ENCODE results near the gene DNAH11. TPM values are rescaled to one million over a fixed set of nuclear protein-coding genes. Genes with fewer than 3 reads are reported as not detected.

The DNAH11 gene
- total RNA-seq, 2 donors from 2014 or later, result 1.6 to 13.3 TPM

GRCh38 chr7:21543528-21544302 lies 876 bp downstream of the DNAH11 start:
- no peaks in the 10 kb centered on the region for H3K36me3 ChIP-seq
- WGBS, result 7% methylated on average over 31 of the region's 31 CpGs
- TF ChIP-seq CTCF (IDR thresholded peaks at IDR 0.05), result no peak
- no peak for TF ChIP-seq POLR2AphosphoS5 (IDR thresholded peaks at IDR 0.05)
- no peak for TF ChIP-seq POLR2A (IDR thresholded peaks at IDR 0.05)
- peak overlapping the region; percentile 42 to 48 for H3K4me3 ChIP-seq
- intact Hi-C loops (cut with DNase I), result no loop called here
- H3K4me1 ChIP-seq (replicated peaks), result no peaks in the 10 kb centered on the region
- no peak for DNase-seq (ENCODE audit: low spot score)
- H3K9me3 ChIP-seq, result no peaks in the 10 kb centered on the region
- H3K27me3 ChIP-seq (replicated peaks; ENCODE audit: insufficient read depth), result no peaks in the 10 kb centered on the region
- no peak overlapping the region for H3K27ac ChIP-seq

DNA sequence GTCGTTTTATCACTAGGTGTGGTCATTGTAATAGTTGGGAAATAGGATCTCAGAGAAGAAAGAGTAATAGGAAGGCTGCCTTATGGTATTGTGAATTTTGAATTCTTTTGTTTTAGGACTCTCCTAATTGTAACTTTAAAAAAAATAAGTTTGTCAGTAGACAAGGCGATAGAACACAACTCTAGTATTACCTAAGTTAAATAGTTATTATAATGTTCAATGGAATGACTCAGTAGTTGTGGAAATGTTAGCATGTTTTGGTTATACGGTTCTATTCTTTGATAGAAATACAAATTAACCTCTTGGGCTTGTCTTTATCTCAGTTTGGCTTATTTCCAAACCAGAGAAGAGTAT lies 1.4 kb downstream of the DNAH11 start:
- DNase-seq (ENCODE audit: low spot score), result no peak
- Histone ChIP-seq H3K4me1 (replicated peaks) (no peaks in the 10 kb centered on the region), H3K4me3 (no peak overlapping the region), H3K9me3 (no peaks in the 10 kb centered on the region), H3K27me3 (replicated peaks; ENCODE audit: insufficient read depth) (no peaks in the 10 kb centered on the region), H3K36me3 (no peaks in the 10 kb centered on the region), H3K27ac (no peak overlapping the region)
- intact Hi-C loops (cut with DNase I), result no loop called here
- 49% methylated on average over 3 of the region's 3 CpGs for WGBS
- TF ChIP-seq POLR2AphosphoS5 (IDR thresholded peaks at IDR 0.05), result no peak
- TF ChIP-seq CTCF (IDR thresholded peaks at IDR 0.05), result no peak
- no peak for TF ChIP-seq POLR2A (IDR thresholded peaks at IDR 0.05)

DNA sequence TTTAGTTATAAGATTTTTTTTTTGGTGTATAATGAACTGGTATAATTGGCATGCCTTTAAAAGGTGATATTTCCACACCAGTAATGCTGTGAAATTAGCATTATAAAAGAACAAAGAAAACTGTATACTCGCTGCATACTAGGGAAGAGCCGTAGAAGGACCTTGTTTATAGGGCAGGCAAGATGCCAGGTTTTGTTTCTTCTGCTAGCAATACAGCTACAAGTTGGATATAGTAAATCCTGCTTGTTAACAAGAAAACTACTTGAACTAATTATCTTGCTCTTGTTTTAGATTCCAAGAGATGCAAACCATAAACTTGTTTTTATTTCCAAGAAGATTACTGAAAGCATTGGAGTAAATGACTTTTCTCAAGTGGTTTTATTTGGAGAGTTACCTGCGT lies 1.9 kb downstream of the DNAH11 start:
- Histone ChIP-seq H3K27me3 (replicated peaks; ENCODE audit: insufficient read depth) (no peaks in the 10 kb centered on the region), H3K4me1 (replicated peaks) (no peaks in the 10 kb centered on the region), H3K4me3 (no peak overlapping the region), H3K36me3 (no peaks in the 10 kb centered on the region), H3K9me3 (no peaks in the 10 kb centered on the region), H3K27ac (no peak overlapping the region)
- TF ChIP-seq CTCF (IDR thresholded peaks at IDR 0.05) (no peak), POLR2AphosphoS5 (IDR thresholded peaks at IDR 0.05) (no peak)
- peak; percentile 18 for DNase-seq (ENCODE audit: low spot score)
- 42% methylated on average over 3 of the region's 3 CpGs for WGBS
- intact Hi-C loops (cut with DNase I), result no loop called here

- H3K9me3 ChIP-seq, result no peaks in the 10 kb centered on the region
Measured at GRCh38 chr7:21547501-21547900, 4.7 kb downstream of the DNAH11 start.

More at GRCh38 chr7:21547501-21547900, 4.7 kb downstream of the DNAH11 start:
- TF ChIP-seq CTCF (IDR thresholded peaks at IDR 0.05) (no peak), POLR2AphosphoS5 (IDR thresholded peaks at IDR 0.05) (no peak), POLR2A (IDR thresholded peaks at IDR 0.05) (no peak)
- DNase-seq (ENCODE audit: low spot score), result no peak
- Histone ChIP-seq H3K4me3 (no peak overlapping the region), H3K36me3 (no peaks in the 10 kb centered on the region), H3K4me1 (replicated peaks) (no peaks in the 10 kb centered on the region), H3K27ac (no peak overlapping the region), H3K27me3 (replicated peaks; ENCODE audit: insufficient read depth) (no peaks in the 10 kb centered on the region)
- 42% methylated on average over 3 of the region's 3 CpGs for WGBS
- intact Hi-C loops (cut with DNase I), result no loop called here

All from prostate gland (tissue), 2 donors.